HFFc6 (cell line): Measurements from ENCODE around the gene PDAP1. TPM values are rescaled to one million over a fixed set of nuclear protein-coding genes. Genes with fewer than 3 reads are reported as not detected.

ENCODE experiments used
- DNase-seq: peaks from one replicate; pipeline ENCODE4 v3.0.0-alpha.2; 2018
- H3K27ac Mint-ChIP-seq: 2 replicates; pipeline ENCODE4 v1.8.0; 2020; ENCODE audit warnings: mild to moderate bottlenecking, mixed read lengths
- H3K27me3 Mint-ChIP-seq: 2 replicates; pipeline ENCODE4 v1.8.0; 2021; ENCODE audit warnings: mild to moderate bottlenecking, moderate library complexity, mixed read lengths; ENCODE audit not compliant: insufficient read depth
- H3K36me3 Mint-ChIP-seq: 2 replicates; pipeline ENCODE4 v1.8.0; 2021; ENCODE audit warnings: low read depth, mixed read lengths
- H3K4me1 Mint-ChIP-seq: 2 replicates; pipeline ENCODE4 v1.8.0; 2020; ENCODE audit warnings: low read depth, mixed read lengths
- H3K4me3 Mint-ChIP-seq: 2 replicates; pipeline ENCODE4 v1.8.0; 2020; ENCODE audit warnings: mild to moderate bottlenecking, moderate library complexity, mixed read lengths
- H3K9me3 Mint-ChIP-seq: 2 replicates; pipeline ENCODE4 v1.8.0; 2020; ENCODE audit warnings: mild to moderate bottlenecking, mixed read lengths
- total RNA-seq, 6 experiments: library from RNA; stranded (reverse); fragmentation: NEBNext Ultra II Directional; extraction: Animal tissue kit (Norgen Biotek cat#: 25700); gene quantifications; 2 replicates in 1 of 6; 3 replicates in 5 of 6; pipeline ENCODE4 v1.2.3, GENCODE V29; 2021
- TF ChIP-seq, protein P1 (sequence below): fragments of 200-600 bp; sonication (generic); IDR thresholded peaks from 2 replicates; pipeline ENCODE4 v1.5.0; 2021; ENCODE audit warnings: antibody characterized with exemption, mild to moderate bottlenecking

Gene PDAP1
- total RNA-seq, 6 experiments from 2014 or later = 148 to 213 (median 180) TPM

DNA sequence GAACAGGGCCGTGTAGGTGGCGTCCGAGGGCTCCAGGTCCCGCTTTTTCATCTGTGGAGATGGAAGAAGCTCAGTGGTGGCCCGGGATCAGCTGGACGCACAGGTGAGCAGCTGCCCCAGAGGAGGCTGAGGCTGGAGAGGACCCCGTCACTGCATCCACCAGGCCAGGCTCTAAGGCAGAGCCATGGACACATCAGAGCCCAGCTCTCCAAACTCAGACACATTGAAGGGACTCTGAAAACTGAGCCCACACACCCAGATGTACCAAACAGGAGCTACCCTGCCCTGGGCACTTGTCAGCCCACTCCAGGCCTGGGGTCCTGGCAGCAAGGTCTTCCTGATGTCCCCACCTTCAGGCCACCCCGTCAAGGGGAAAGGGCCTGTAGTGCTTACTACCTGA is 21.4 kb upstream of the PDAP1 start:
- Mint-ChIP-seq H3K4me3 (no peak overlapping the region), H3K27ac (no peak overlapping the region), H3K4me1 (no peaks in the 10 kb centered on the region), H3K27me3 (no peaks in the 10 kb centered on the region), H3K36me3 (peaks cover 8% of the 10 kb centered on the region), H3K9me3 (no peaks in the 10 kb centered on the region)
- TF ChIP-seq, protein P1, sequence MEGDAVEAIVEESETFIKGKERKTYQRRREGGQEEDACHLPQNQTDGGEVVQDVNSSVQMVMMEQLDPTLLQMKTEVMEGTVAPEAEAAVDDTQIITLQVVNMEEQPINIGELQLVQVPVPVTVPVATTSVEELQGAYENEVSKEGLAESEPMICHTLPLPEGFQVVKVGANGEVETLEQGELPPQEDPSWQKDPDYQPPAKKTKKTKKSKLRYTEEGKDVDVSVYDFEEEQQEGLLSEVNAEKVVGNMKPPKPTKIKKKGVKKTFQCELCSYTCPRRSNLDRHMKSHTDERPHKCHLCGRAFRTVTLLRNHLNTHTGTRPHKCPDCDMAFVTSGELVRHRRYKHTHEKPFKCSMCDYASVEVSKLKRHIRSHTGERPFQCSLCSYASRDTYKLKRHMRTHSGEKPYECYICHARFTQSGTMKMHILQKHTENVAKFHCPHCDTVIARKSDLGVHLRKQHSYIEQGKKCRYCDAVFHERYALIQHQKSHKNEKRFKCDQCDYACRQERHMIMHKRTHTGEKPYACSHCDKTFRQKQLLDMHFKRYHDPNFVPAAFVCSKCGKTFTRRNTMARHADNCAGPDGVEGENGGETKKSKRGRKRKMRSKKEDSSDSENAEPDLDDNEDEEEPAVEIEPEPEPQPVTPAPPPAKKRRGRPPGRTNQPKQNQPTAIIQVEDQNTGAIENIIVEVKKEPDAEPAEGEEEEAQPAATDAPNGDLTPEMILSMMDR = no peak
- DNase-seq = no peak

DNA sequence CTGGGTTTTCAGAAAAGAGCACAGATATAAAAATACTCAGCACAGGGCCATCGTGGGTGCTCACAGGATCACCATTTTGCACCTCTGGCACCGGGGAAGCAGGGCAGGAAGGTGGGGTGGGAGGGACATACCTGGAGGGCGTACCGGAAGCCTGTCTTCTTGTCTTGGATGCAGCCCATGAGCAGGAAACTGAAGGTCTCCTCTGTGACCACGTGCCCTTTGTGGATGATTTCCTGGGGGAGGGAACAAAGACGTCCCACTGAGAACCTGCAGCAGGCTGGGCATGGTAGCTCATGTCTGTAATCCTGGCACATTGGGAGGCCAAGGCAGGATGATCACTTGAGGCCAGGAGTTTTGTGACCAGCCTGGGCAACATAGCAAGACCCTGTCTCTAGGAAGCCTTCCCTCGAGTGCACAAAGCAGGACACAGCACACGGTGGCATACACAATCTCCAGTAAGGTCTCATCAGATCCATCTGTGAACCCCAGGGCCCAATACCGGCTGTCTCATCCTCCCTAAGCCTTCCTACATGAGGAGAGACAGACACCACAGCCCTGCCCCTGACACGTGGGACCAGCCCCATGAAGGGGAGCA is 20.7 kb upstream of the PDAP1 start:
- H3K27me3 Mint-ChIP-seq = no peaks in the 10 kb centered on the region
- H3K4me3 Mint-ChIP-seq = no peak overlapping the region
- peaks cover 12% of the 10 kb centered on the region for H3K36me3 Mint-ChIP-seq
- TF ChIP-seq, protein P1 = no peak
- no peaks in the 10 kb centered on the region for H3K9me3 Mint-ChIP-seq
- no peak for DNase-seq
- no peak overlapping the region for H3K27ac Mint-ChIP-seq
- no peaks in the 10 kb centered on the region for H3K4me1 Mint-ChIP-seq

DNA sequence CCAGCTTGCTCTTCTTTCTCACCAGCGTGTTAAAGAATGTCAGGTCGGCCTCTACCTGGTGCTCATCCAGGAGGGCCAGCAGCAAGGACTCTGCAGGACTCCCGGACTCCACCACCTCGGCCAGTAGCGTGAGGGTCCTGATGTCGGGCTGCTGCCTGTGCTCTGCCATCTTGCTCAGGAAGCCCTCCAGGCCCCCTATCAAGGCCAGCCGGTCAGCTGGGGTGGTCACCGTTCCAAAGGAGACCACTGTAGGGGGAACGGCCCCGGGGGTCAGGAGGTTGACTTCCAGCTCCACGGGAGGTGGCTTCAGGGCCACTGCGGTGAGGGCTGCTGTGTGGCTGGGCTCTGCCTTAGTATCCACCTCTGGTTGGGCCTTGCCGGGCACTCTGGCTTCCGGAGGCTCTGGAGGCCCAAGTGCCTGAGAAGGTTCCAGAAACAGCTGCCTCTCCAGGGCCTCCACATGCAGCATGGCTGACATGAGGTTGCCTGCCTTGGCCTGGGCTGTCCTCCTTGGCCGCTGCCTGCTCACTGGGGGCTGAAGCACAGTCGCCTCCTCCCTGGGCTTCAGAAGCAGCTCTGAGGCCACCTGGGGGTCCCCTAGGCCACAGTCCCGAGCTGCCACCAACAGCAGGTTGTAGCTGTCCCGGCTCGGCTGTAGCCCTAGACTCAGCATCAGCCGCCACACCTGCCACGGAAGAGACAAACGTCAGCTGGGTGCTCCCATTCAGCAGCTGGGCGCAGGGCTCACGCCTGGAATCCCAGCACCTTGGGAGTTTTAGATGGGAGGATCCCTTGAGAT is 16.7 kb upstream of the PDAP1 start:
- H3K27ac Mint-ChIP-seq = no peak overlapping the region
- no peaks in the 10 kb centered on the region for H3K9me3 Mint-ChIP-seq
- H3K36me3 Mint-ChIP-seq = peaks cover 5% of the 10 kb centered on the region
- no peaks in the 10 kb centered on the region for H3K4me1 Mint-ChIP-seq
- TF ChIP-seq, protein P1 = no peak
- H3K27me3 Mint-ChIP-seq = no peaks in the 10 kb centered on the region
- DNase-seq = no peak
- no peak overlapping the region for H3K4me3 Mint-ChIP-seq

DNA sequence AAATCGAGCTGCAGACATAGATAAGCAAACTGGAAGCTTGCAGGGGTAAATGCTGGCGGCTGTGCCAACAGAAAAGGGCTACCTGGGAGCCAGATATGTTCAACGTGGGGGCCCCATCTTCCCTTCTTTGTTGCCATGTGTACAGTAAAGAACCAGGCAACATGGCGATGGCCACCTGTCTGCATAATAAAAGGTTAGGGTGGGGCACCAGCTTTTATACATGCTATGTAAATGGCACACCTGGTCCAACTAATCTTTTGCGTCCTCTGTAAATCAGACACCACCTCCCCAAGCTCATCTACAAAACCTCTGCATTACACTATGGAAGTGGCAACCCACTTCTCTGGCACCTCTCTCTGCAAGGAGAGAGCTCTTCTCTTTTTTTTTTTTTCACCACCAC is 14.2 kb upstream of the PDAP1 start:
- no peak for DNase-seq
- no peaks in the 10 kb centered on the region for H3K4me1 Mint-ChIP-seq
- no peak overlapping the region for H3K4me3 Mint-ChIP-seq
- no peak overlapping the region for H3K27ac Mint-ChIP-seq
- peaks cover 2% of the 10 kb centered on the region; the same call in 1 of the 2 replicates for H3K27me3 Mint-ChIP-seq
- no peaks in the 10 kb centered on the region for H3K9me3 Mint-ChIP-seq
- TF ChIP-seq, protein P1 = no peak
- peaks cover 11% of the 10 kb centered on the region for H3K36me3 Mint-ChIP-seq

DNA sequence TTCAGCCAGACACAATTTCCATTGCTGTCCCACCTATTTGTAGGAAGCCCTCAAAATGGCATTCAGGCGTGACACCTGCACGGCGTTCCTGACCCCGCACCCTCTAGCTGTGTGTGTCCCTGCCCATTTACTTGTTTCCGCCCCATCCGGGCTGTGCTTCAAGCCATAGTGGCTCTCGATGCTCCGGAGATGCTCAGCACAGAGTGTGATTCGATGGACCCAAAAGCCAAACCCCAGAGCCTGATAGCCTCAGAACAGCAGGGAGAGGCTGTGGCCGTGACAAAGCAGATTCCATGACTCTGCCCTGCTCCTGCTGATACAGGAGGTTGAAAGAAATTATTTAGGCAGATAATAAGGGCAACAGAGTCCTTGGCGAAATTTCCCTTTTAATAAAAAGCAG is 13.8 kb upstream of the PDAP1 start:
- H3K4me1 Mint-ChIP-seq = no peaks in the 10 kb centered on the region
- H3K9me3 Mint-ChIP-seq = no peaks in the 10 kb centered on the region
- no peak overlapping the region for H3K4me3 Mint-ChIP-seq
- H3K27me3 Mint-ChIP-seq = peaks cover 2% of the 10 kb centered on the region; the same call in 1 of the 2 replicates
- H3K36me3 Mint-ChIP-seq = peaks cover 16% of the 10 kb centered on the region
- DNase-seq = no peak
- TF ChIP-seq, protein P1 = no peak
- no peak overlapping the region for H3K27ac Mint-ChIP-seq
